Measurements from ENCODE around the gene APC. TPM values are rescaled to one million over a fixed set of nuclear protein-coding genes. Genes with fewer than 3 reads are reported as not detected.

Gene APC
- total and polyA plus RNA-seq, 2 donors (not counting 1 experiment from before 2014, with no cell fraction given) = 8.1 to 55.8 TPM

- peaks cover 29% of the 10 kb centered on the region for H4K20me1 ChIP-seq (ENCODE audit: control insufficient read depth, insufficient read depth, low read length, poor library complexity, severe bottlenecking)
- H3K9ac ChIP-seq (ENCODE audit: low read length) = no peak overlapping the region
- TF ChIP-seq CTCF (IDR thresholded peaks at IDR 0.05) (no peak), EZH2 (IDR thresholded peaks at IDR 0.05; ENCODE audit: borderline replicate concordance, insufficient read depth, low read depth, low read length, poor library complexity, severe bottlenecking) (no peak)
- no peak overlapping the region for H2AFZ ChIP-seq (ENCODE audit: insufficient read depth, low read depth, low read length, poor library complexity, severe bottlenecking)
- H3K4me3 ChIP-seq (ENCODE audit: control extremely low read depth in 1 of 5, extremely low read depth in 1 of 5, insufficient read depth in 1 of 5, low read depth in 2 of 5, low read length in 4 of 5) = no peak overlapping the region
- no peak for DNase-seq
- Mint-ChIP-seq H3K9me3 (ENCODE audit: insufficient read depth) (no peaks in the 10 kb centered on the region), H3K4me1 (peaks cover 69% of the 10 kb centered on the region), H3K27ac (no peak overlapping the region), H3K4me3 (no peak overlapping the region), H3K27me3 (no peaks in the 10 kb centered on the region)
- H3K9me3 ChIP-seq (ENCODE audit: control extremely low read depth in 1 of 3, control insufficient read depth in 2 of 3, insufficient read depth in 1 of 3, low read length in 2 of 3) = no peaks in the 10 kb centered on the region
- H3K27ac ChIP-seq (ENCODE audit: low read length in 2 of 2) = no peak overlapping the region
- H3K27me3 ChIP-seq (replicated peaks in 1 of 4; ENCODE audit: control extremely low read depth in 1 of 4, control insufficient read depth in 3 of 4, insufficient read depth in 4 of 4, low read length in 3 of 4) = no peaks in the 10 kb centered on the region
- WGBS (ENCODE audit: insufficient coverage) = 90% methylated on average over 2 of the region's 4 CpGs
- ChIA-PET POLR2A (no interaction called here), CTCF (no interaction called here)
- H3K4me2 ChIP-seq (replicated peaks; ENCODE audit: low read depth, low read length, poor library complexity, severe bottlenecking) = no peak overlapping the region
- intact Hi-C loops (cut with micrococcal nuclease) = no loop called here
- H3K36me3 ChIP-seq (replicated peaks in 1 of 2; ENCODE audit: control extremely low read depth in 1 of 2, control insufficient read depth in 1 of 2, extremely low read depth in 1 of 2, insufficient read depth in 2 of 2, low read length in 1 of 2) = peaks cover 0 to 3% of the 10 kb centered on the region in 2 experiments
- H3K79me2 ChIP-seq (ENCODE audit: control insufficient read depth, insufficient read depth, low read length) = peaks cover 94% of the 10 kb centered on the region
- ATAC-seq (ENCODE audit: low read depth) = no peak
- peaks cover 22 to 31% of the 10 kb centered on the region in 2 donors for H3K4me1 ChIP-seq (ENCODE audit: control insufficient read depth in 2 of 2, insufficient read depth in 2 of 2, low read length in 2 of 2)
These were observed 26.8 kb upstream of the APC start for GRCh38 chr5:112710896-112711295.

DNA sequence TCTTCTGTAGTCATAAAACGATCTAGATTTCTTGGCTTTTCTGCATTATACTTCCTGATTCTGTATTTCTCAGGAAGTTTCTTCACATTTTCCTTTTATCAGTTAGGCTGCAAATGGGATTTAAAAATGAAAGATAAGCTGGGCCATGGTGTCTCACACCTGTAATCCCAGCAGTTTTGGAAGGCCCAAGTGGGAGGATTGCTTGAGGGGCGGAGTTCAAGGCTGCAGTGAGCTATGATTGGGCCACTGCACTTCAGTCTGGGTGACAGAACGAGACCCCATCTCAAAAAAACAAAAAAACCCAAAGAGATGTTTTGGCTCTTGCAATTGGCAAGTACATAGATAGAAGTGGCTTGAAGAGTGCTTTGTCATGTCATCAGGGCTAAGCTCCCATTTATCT is 26.2 kb upstream of the APC start:
- Histone ChIP-seq H3K27me3 (replicated peaks in 1 of 4; ENCODE audit: control extremely low read depth in 1 of 4, control insufficient read depth in 3 of 4, insufficient read depth in 4 of 4, low read length in 3 of 4) (no peaks in the 10 kb centered on the region), H3K4me1 (ENCODE audit: control insufficient read depth in 2 of 2, insufficient read depth in 2 of 2, low read length in 2 of 2) (peaks cover 21 to 31% of the 10 kb centered on the region in 2 donors), H3K4me2 (replicated peaks; ENCODE audit: low read depth, low read length, poor library complexity, severe bottlenecking) (no peak overlapping the region), H3K9me3 (ENCODE audit: control extremely low read depth in 1 of 3, control insufficient read depth in 2 of 3, insufficient read depth in 1 of 3, low read length in 2 of 3) (no peaks in the 10 kb centered on the region), H2AFZ (ENCODE audit: insufficient read depth, low read depth, low read length, poor library complexity, severe bottlenecking) (no peak overlapping the region), H3K36me3 (replicated peaks in 1 of 2; ENCODE audit: control extremely low read depth in 1 of 2, control insufficient read depth in 1 of 2, extremely low read depth in 1 of 2, insufficient read depth in 2 of 2, low read length in 1 of 2) (peaks cover 0 to 3% of the 10 kb centered on the region in 2 experiments), H3K79me2 (ENCODE audit: control insufficient read depth, insufficient read depth, low read length) (peaks cover 98% of the 10 kb centered on the region), H3K9ac (ENCODE audit: low read length) (no peak overlapping the region), H3K4me3 (ENCODE audit: control extremely low read depth in 1 of 5, extremely low read depth in 1 of 5, insufficient read depth in 1 of 5, low read depth in 2 of 5, low read length in 4 of 5) (no peak overlapping the region), H4K20me1 (ENCODE audit: control insufficient read depth, insufficient read depth, low read length, poor library complexity, severe bottlenecking) (peaks cover 29% of the 10 kb centered on the region), H3K27ac (ENCODE audit: low read length in 2 of 2) (no peak overlapping the region)
- no peaks in the 10 kb centered on the region for H3K27me3 Mint-ChIP-seq
- WGBS (ENCODE audit: insufficient coverage) = no CpG with 5 or more reads among the region's 3 CpGs
- H3K9me3 Mint-ChIP-seq (ENCODE audit: insufficient read depth) = no peaks in the 10 kb centered on the region
- CTCF ChIA-PET = interaction anchor here (0.7 kb wide), 1 partner anchor 38 kb away, joined by 4 read pairs; no protein-coding TSS in a partner anchor
- no peak overlapping the region for H3K27ac Mint-ChIP-seq
- no peak for ATAC-seq (ENCODE audit: low read depth)
- intact Hi-C loops (cut with micrococcal nuclease) = no loop called here
- TF ChIP-seq EZH2 (IDR thresholded peaks at IDR 0.05; ENCODE audit: borderline replicate concordance, insufficient read depth, low read depth, low read length, poor library complexity, severe bottlenecking) (no peak), CTCF (IDR thresholded peaks at IDR 0.05) (no peak)
- DNase-seq = no peak
- H3K4me1 Mint-ChIP-seq = peaks cover 67% of the 10 kb centered on the region
- no peak overlapping the region for H3K4me3 Mint-ChIP-seq
- POLR2A ChIA-PET = no interaction called here

All from B cell (primary cell).